A549 treated with AZD9567 at 1 μM for 4 hours (cell line): ENCODE measurements around the gene LPO. TPM values are rescaled to one million over a fixed set of nuclear protein-coding genes. Genes with fewer than 3 reads are reported as not detected.

Experiments used
- total RNA-seq: library from RNA; stranded (reverse); fragments of 200-300 nt; extraction: Qiagen RNA extraction; gene quantifications from 5 replicates; pipeline ENCODE4 v1.2.3, GENCODE V29; 2022; ENCODE audit not compliant: insufficient read depth

LPO gene
- total RNA-seq: not detected in 5 replicates

DNA sequence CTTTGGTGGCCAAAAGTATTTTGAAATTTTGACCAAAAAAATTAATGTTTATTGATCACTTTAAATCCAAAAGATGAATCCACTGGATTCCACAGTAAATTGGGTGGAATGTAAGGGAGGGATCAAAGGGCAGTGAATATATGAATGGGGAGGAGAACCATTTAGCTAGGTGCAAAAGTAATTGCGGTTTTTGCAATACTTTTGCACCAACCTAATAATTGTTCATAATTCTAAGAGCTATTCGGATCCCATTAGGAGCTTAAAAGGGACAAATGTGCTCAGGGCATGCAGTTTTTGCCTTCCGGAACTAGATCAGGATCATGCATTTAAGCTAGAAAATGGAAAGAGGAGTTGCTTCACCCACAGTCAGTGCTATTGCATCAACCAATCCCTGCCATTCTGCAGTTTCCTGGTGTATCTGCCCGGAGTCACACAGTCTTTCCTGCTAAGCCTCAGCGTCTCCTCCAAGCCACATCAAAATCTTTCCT is at the start of gene LPO:
TSS of gene LPO (plus strand) at position 438 of the 488 bp plus-strand sequence. CDS start 4,396 bp downstream, outside the sequence.

DNA sequence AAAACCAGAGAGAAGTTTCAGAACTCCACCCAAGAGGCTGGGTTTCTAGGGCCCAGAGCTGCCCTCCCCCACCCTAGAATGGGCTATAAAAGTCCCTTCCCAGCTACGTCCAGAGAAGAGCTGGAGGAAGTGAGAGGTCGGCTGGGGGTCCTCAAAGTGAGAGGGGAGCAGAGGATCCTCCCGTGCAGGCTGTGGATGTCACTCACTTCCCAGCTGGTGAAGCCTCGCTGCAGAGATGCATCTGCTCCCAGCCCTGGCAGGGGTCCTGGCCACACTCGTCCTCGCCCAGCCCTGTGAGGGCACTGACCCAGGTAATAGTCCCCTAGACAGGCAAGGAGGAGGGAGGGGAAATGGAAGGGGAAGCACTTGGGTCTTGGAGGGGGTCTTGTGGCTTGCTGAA is 45.8 kb upstream of the LPO start, which contains the start of gene EPX:
TSS of gene EPX (plus strand) at position 115 of the 400 bp plus-strand sequence. CDS start at position 236, 121 bp downstream.

DNA sequence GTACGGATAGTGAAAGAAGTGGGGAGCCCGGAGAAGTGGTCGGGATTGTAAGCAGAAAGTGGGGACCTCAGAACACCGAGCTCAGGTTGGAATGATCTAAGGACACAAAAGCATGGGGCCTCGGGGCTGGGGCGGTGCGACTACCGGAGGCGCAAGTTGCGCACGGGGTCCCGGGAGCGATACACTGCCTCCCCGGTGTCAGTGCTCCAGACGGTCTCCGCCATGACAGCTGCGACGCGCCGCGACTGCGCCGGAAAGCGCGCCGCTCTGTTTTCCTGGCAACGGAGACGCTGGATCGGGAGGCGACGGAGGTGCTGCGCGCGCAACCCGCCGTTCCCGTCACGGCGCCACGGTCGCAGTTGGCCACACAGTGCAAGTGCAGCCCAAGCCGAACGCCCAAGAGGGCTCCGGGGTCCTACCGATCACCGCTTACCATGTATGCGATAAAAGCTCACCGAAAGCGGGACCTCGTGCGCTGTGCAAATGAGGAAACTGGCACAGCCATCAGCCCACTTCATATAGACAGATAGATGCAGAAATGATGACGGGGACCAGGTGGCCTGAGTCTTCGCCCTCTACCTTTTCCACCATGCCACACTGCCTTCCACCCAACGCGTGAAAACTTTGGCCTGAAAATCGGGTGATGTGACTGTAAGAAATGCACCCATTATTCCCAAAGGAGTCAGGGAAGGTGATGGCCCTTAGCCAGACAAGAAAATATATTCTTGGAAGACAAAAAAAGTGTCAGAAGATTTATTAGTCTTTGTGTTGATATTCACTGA is 19.2 kb upstream of the LPO start, which contains the start of gene MKS1:
TSS of gene MKS1 (minus strand) at position 249 of the 782 bp plus-strand sequence. CDS start at position 224, 25 bp downstream.

DNA sequence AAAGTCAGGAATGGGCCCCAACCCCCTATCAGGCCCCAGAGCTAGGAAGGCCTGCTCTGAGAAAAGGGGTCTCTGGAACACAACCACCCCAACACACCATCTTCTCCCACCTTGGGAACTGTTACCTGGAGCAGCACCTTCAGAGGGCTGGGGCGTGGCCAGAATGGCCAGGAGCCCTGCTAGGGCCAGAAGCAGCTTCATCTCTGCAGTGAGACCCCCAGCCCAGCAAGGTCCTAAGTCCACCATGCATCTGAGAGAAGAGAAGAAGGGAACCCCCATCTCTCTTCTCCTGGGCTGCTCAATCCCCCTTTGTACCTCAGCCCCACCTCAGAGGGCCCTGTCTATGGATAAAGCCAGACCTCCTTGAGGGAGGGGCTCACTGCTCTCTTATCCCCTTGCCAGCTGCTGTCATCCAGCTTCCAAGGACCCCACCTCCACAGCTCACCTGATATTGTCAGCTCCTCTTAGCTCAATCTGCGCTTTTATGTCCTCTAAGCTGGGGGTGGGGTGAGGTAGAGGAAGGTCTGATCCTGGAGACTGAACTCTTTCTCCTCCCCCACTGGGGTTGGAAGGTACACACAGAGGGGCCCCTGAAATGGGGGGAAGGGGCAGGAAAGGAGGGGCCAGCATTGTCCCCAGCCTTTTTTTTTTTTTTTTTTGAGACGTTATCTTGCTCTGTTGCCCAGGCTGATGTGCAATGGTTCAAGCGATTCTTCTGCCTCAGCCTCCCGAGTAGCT is 42.3 kb downstream of the LPO start, which contains the start of gene MPO:
TSS of gene MPO (minus strand) at position 456 of the 738 bp plus-strand sequence. CDS start at position 279, 177 bp downstream.

Other genes with a start within 250 kb of the LPO start
- 209 to 330 TPM (median 245 TPM) in 5 replicates for gene SRSF1, start 231.3 kb upstream of the LPO start, total RNA-seq
- gene DYNLL2, start 155.2 kb upstream of the LPO start, total RNA-seq: 23.9 to 27.3 TPM (median 26.2 TPM) in 5 replicates
- 0.01 to 0.02 TPM in 2 of 5 replicates, not detected in the others for gene OR4D1, start 90.2 kb upstream of the LPO start, total RNA-seq
- gene OR4D2, start 71.6 kb upstream of the LPO start, total RNA-seq: not detected in 5 replicates
- not detected in 5 replicates for gene EPX, start 45.9 kb upstream of the LPO start, total RNA-seq
- gene MKS1, start 19.3 kb upstream of the LPO start, total RNA-seq: 9.7 to 12.7 TPM (median 11.3 TPM) in 5 replicates
- gene MPO, start 42.4 kb downstream of the LPO start, total RNA-seq: not detected in 5 replicates
- 0.02 TPM in 1 of 5 replicates, not detected in the others for gene TSPOAP1, start 90.2 kb downstream of the LPO start, total RNA-seq
- gene SUPT4H1, start 113.6 kb downstream of the LPO start, total RNA-seq: 108 to 163 TPM (median 152 TPM) in 5 replicates
- 0.11 to 0.45 TPM (median 0.13 TPM) in 4 of 5 replicates, not detected in the other for gene RNF43, start 178.9 kb downstream of the LPO start, total RNA-seq
- gene HSF5, start 249.8 kb downstream of the LPO start, total RNA-seq: not detected in 5 replicates